HCT116 (cell line): ENCODE data around the gene VPS33A. TPM values are rescaled to one million over a fixed set of nuclear protein-coding genes. Genes with fewer than 3 reads are reported as not detected.

Experiments
- ATAC-seq: fragments of 200-7000 bp; cut with Tn5 transposase; 2 replicates; pipeline ENCODE4 v1.9.1; 2020; ENCODE audit warnings: mild to moderate bottlenecking, moderate library complexity
- BruUV-seq: library from RNA; stranded (reverse); fragments of 400-500 nt; replicated peaks from 2 replicates; lab custom pipeline; 2021; lab: Mats Ljungman, UMichigan
- CTCF ChIA-PET: fragments of 300-600 bp; sonication (Branson Sonifier 250); formaldehyde crosslinking; loops from one replicate; lab custom pipeline; 2021; ENCODE audit warnings: antibody characterized with exemption; lab: Charles Lee
- POLR2A ChIA-PET: fragments of 300-600, 350-600 bp; sonication (Branson Sonifier 250); formaldehyde crosslinking; loops from one replicate; lab custom pipeline; 2021; ENCODE audit warnings: antibody characterized with exemption; lab: Charles Lee
- RAD21 ChIA-PET, 2 experiments: fragments of 300-600 bp; sonication (Branson Sonifier 250); formaldehyde crosslinking; loops; one replicate each; lab custom pipeline; 2023; ENCODE audit warnings: low total read pairs in 2 of 2; ENCODE audit not compliant: uncharacterized antibody in 2 of 2, unreplicated experiment in 2 of 2, low non-redundant PET in 1 of 2; lab: Charles Lee
- DNase-seq: peaks from one replicate; pipeline ENCODE4 v3.0.0-alpha.2; 2010; ENCODE audit warnings: low read depth, low spot score
- H2AFZ ChIP-seq: fragments of 200-600 bp; shearing (Covaris generic), sonication (generic); 2 replicates; pipeline ENCODE4 v1.6.1; 2017; ENCODE audit warnings: low read depth, mixed run types, mixed read lengths, antibody characterized with exemption, low read length; ENCODE audit not compliant: poor library complexity, severe bottlenecking
- H3K27ac ChIP-seq: 2 replicates; pipeline ENCODE4 v1.5.1; 2012; ENCODE audit warnings: low read depth, low read length
- H3K27me3 ChIP-seq: fragments of 200-600 bp; sonication (generic); 2 replicates; pipeline ENCODE4 v1.6.1; 2016; ENCODE audit warnings: mixed run types, low read length, mixed read lengths; ENCODE audit not compliant: insufficient read depth
- H3K36me3 ChIP-seq, 2 experiments: fragments of 200-500 bp in 1 of 2; fragments of 200-600 bp in 1 of 2; sonication (Bioruptor generic) in 1 of 2; sonication (generic) in 1 of 2; 2 replicates each; pipeline versions ENCODE4 v1.5.1 to v1.6.1; 2014 to 2016; ENCODE audit warnings: low read length in 2 of 2, inconsistent platforms in 1 of 2, mixed read lengths in 1 of 2, mixed run types in 1 of 2; ENCODE audit not compliant: insufficient read depth in 2 of 2, control insufficient read depth in 1 of 2
- H3K4me1 ChIP-seq, 2 experiments: fragments of 200-600 bp in 1 of 2; sonication (generic) in 1 of 2; 2 replicates each; pipeline versions ENCODE4 v1.5.1 to v1.6.1; 2012 to 2017; ENCODE audit warnings: low read length in 2 of 2, inconsistent platforms in 1 of 2, mild to moderate bottlenecking in 1 of 2, mixed read lengths in 1 of 2, mixed run types in 1 of 2, moderate library complexity in 1 of 2; ENCODE audit not compliant: insufficient read depth in 2 of 2, control insufficient read depth in 1 of 2
- H3K4me2 ChIP-seq: fragments of 200-600 bp; sonication (generic); 2 replicates; pipeline ENCODE4 v1.6.1; 2017; ENCODE audit warnings: mixed run types, low read length, mixed read lengths
- H3K4me3 ChIP-seq, 2 experiments: fragments of 200-600 bp in 1 of 2; sonication (generic) in 1 of 2; replicated peaks in 1 of 2; 2 replicates each; pipeline ENCODE4 v1.5.1; 2011 to 2016; ENCODE audit warnings: low read length in 2 of 2, control low read depth in 1 of 2, low read depth in 1 of 2, mild to moderate bottlenecking in 1 of 2, mixed read lengths in 1 of 2, mixed run types in 1 of 2
- H3K79me2 ChIP-seq: fragments of 200-600 bp; sonication (generic); 2 replicates; pipeline ENCODE4 v1.6.1; 2017; ENCODE audit warnings: mild to moderate bottlenecking, mixed run types, low read length, moderate library complexity, mixed read lengths; ENCODE audit not compliant: insufficient read depth
- H3K9ac ChIP-seq: fragments of 200-600 bp; sonication (generic); 2 replicates; pipeline ENCODE4 v1.6.1; 2016; ENCODE audit warnings: low read length, mixed read lengths
- H3K9me2 ChIP-seq: fragments of 200-600 bp; sonication (generic), shearing (Covaris generic); 2 replicates; pipeline ENCODE4 v1.6.1; 2017; ENCODE audit warnings: mixed run types, mild to moderate bottlenecking, moderate library complexity; ENCODE audit not compliant: insufficient read depth
- H3K9me3 ChIP-seq, 2 experiments: fragments of 200-500 bp in 1 of 2; fragments of 200-600 bp in 1 of 2; sonication (Bioruptor generic) in 1 of 2; sonication (generic) in 1 of 2; 2 replicates each; pipeline ENCODE4 v1.6.1; 2014 to 2017; ENCODE audit warnings: low read length in 2 of 2, mixed read lengths in 2 of 2, inconsistent platforms in 1 of 2, low read depth in 1 of 2, mild to moderate bottlenecking in 1 of 2, mixed run types in 1 of 2, moderate library complexity in 1 of 2; ENCODE audit not compliant: control insufficient read depth in 1 of 2, insufficient read depth in 1 of 2
- H4K20me1 ChIP-seq: fragments of 200-600 bp; sonication (generic), shearing (Covaris generic); 2 replicates; pipeline ENCODE4 v1.6.1; 2017; ENCODE audit warnings: mixed run types, mild to moderate bottlenecking, moderate library complexity; ENCODE audit not compliant: insufficient read depth
- ATF3 ChIP-seq: IDR thresholded peaks from 2 replicates; pipeline ENCODE4 v1.6.1; 2012
- CEBPB ChIP-seq: IDR thresholded peaks from 2 replicates; pipeline ENCODE4 v1.6.1; 2012; ENCODE audit warnings: low read depth
- EGR1 ChIP-seq: IDR thresholded peaks from 2 replicates; pipeline ENCODE4 v1.6.1; 2012; ENCODE audit warnings: low read depth
- ELF1 ChIP-seq: IDR thresholded peaks from 2 replicates; pipeline ENCODE4 v1.6.1; 2012; ENCODE audit warnings: low read depth, borderline replicate concordance
- EZH2 ChIP-seq: fragments of 200-600 bp; sonication (generic); IDR thresholded peaks from 2 replicates; pipeline ENCODE4 v1.6.1; 2017; ENCODE audit warnings: antibody characterized with exemption, mixed run types
- EZH2phosphoT487 ChIP-seq: fragments of 200-600 bp; IDR thresholded peaks from 2 replicates; pipeline ENCODE4 v1.6.1; 2018; ENCODE audit warnings: antibody characterized with exemption, borderline replicate concordance
- JUND ChIP-seq: IDR thresholded peaks from 2 replicates; pipeline ENCODE4 v1.6.1; 2012
- POLR2AphosphoS5 ChIP-seq: IDR thresholded peaks from 2 replicates; pipeline ENCODE4 v1.6.1; 2011; ENCODE audit warnings: mild to moderate bottlenecking, low read depth, low read length, moderate library complexity
- SP1 ChIP-seq: IDR thresholded peaks from 2 replicates; pipeline ENCODE4 v1.6.1; 2012; ENCODE audit warnings: low read depth
- TCF7L2 ChIP-seq: IDR thresholded peaks from 2 replicates; pipeline ENCODE4 v1.7.0; 2011; ENCODE audit warnings: borderline replicate concordance, inconsistent platforms; ENCODE audit not compliant: insufficient read depth, insufficient read length; ENCODE audit errors: extremely low read depth
- YY1 ChIP-seq: IDR thresholded peaks from 2 replicates; pipeline ENCODE4 v1.6.1; 2011; ENCODE audit warnings: low read length, low read depth, moderate library complexity, mild to moderate bottlenecking; ENCODE audit not compliant: insufficient replicate concordance; ENCODE audit errors: extremely low read depth
- ZNF274 ChIP-seq: fragments of 200-500 bp; sonication (Bioruptor generic); IDR thresholded peaks from 2 replicates; pipeline ENCODE4 v1.6.1; 2014; ENCODE audit warnings: mild to moderate bottlenecking, low read depth, low read length, inconsistent platforms
- intact Hi-C: fragments of 100-400 bp; cut with micrococcal nuclease; formaldehyde crosslinking; loops from 2 replicates; pipeline ENCODE4 v1.10.0; 2022
- total RNA-seq: library from RNA; stranded (reverse); gene quantifications from one replicate; pipeline ENCODE4 v1.2.1, GENCODE V29; 2021; ENCODE audit not compliant: unreplicated experiment
- TF ChIP-seq, protein P1 (sequence below): IDR thresholded peaks from 2 replicates; pipeline ENCODE4 v1.6.1; 2011; ENCODE audit warnings: mild to moderate bottlenecking, low read length, moderate library complexity; ENCODE audit not compliant: insufficient replicate concordance; ENCODE audit errors: extremely low read depth
- TF ChIP-seq, protein P2 (sequence below): IDR thresholded peaks from 2 replicates; pipeline ENCODE4 v1.6.1; 2012; ENCODE audit warnings: low read depth

VPS33A gene
- total RNA-seq, 1 experiment from 2014 or later, result 19.4 TPM

- no peaks in the 10 kb centered on the region for H3K4me1 ChIP-seq
- intact Hi-C loops, result loop anchor here (2.0 kb wide), 2 partner anchors 59 to 67 kb away; no protein-coding TSS in a partner anchor
- no peak for TF ChIP-seq SP1
- TF ChIP-seq EZH2phosphoT487, result no peak
- TF ChIP-seq ZNF274, result no peak
- TF ChIP-seq, protein P1, sequence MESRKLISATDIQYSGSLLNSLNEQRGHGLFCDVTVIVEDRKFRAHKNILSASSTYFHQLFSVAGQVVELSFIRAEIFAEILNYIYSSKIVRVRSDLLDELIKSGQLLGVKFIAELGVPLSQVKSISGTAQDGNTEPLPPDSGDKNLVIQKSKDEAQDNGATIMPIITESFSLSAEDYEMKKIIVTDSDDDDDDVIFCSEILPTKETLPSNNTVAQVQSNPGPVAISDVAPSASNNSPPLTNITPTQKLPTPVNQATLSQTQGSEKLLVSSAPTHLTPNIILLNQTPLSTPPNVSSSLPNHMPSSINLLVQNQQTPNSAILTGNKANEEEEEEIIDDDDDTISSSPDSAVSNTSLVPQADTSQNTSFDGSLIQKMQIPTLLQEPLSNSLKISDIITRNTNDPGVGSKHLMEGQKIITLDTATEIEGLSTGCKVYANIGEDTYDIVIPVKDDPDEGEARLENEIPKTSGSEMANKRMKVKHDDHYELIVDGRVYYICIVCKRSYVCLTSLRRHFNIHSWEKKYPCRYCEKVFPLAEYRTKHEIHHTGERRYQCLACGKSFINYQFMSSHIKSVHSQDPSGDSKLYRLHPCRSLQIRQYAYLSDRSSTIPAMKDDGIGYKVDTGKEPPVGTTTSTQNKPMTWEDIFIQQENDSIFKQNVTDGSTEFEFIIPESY, result no peak
- TF ChIP-seq JUND, result no peak
- TF ChIP-seq EZH2, result no peak
- TF ChIP-seq CEBPB, result no peak
- no peak for TF ChIP-seq YY1
- no peak for TF ChIP-seq ELF1
- no peak for TF ChIP-seq EGR1
- TF ChIP-seq ATF3, result no peak
- TF ChIP-seq TCF7L2, result no peak
- TF ChIP-seq, protein P2, sequence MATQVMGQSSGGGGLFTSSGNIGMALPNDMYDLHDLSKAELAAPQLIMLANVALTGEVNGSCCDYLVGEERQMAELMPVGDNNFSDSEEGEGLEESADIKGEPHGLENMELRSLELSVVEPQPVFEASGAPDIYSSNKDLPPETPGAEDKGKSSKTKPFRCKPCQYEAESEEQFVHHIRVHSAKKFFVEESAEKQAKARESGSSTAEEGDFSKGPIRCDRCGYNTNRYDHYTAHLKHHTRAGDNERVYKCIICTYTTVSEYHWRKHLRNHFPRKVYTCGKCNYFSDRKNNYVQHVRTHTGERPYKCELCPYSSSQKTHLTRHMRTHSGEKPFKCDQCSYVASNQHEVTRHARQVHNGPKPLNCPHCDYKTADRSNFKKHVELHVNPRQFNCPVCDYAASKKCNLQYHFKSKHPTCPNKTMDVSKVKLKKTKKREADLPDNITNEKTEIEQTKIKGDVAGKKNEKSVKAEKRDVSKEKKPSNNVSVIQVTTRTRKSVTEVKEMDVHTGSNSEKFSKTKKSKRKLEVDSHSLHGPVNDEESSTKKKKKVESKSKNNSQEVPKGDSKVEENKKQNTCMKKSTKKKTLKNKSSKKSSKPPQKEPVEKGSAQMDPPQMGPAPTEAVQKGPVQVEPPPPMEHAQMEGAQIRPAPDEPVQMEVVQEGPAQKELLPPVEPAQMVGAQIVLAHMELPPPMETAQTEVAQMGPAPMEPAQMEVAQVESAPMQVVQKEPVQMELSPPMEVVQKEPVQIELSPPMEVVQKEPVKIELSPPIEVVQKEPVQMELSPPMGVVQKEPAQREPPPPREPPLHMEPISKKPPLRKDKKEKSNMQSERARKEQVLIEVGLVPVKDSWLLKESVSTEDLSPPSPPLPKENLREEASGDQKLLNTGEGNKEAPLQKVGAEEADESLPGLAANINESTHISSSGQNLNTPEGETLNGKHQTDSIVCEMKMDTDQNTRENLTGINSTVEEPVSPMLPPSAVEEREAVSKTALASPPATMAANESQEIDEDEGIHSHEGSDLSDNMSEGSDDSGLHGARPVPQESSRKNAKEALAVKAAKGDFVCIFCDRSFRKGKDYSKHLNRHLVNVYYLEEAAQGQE, result no peak
- no peak for TF ChIP-seq POLR2AphosphoS5
- TF ChIP-seq, all 23 proteins: peak for 0
- Histone ChIP-seq H4K20me1 (no peaks in the 10 kb centered on the region), H3K9me2 (no peaks in the 10 kb centered on the region), H3K36me3 (no peaks in the 10 kb centered on the region), H2AFZ (no peak overlapping the region), H3K27ac (no peak overlapping the region), H3K9ac (no peak overlapping the region), H3K27me3 (no peaks in the 10 kb centered on the region), H3K79me2 (no peaks in the 10 kb centered on the region), H3K4me2 (no peak overlapping the region), H3K4me3 (no peak overlapping the region), H3K9me3 (no peaks in the 10 kb centered on the region)
- CTCF ChIA-PET, result interaction anchor here (1.8 kb wide), 1 partner anchor 59 kb away, joined by 11 read pairs; no protein-coding TSS in a partner anchor
- no peak for ATAC-seq
- RAD21 ChIA-PET, result interaction anchor here in 1 of 2 experiments (0.8 kb wide), 1 partner anchor 59 kb away, joined by 4 read pairs; no protein-coding TSS in a partner anchor
- BruUV-seq, result no TSS peak
- POLR2A ChIA-PET, result no interaction called here
- no peak for DNase-seq
Observed at GRCh38 chr12:122189626-122190475, 76.4 kb downstream of the VPS33A start.
